Amniotic epithelial cell (primary cell): ENCODE data around the gene CA10.

ENCODE experiments used
- DNase-seq: peaks from one replicate; pipeline ENCODE4 v3.0.0-alpha.2; 2010; ENCODE audit warnings: low read depth

The CA10 gene

DNA sequence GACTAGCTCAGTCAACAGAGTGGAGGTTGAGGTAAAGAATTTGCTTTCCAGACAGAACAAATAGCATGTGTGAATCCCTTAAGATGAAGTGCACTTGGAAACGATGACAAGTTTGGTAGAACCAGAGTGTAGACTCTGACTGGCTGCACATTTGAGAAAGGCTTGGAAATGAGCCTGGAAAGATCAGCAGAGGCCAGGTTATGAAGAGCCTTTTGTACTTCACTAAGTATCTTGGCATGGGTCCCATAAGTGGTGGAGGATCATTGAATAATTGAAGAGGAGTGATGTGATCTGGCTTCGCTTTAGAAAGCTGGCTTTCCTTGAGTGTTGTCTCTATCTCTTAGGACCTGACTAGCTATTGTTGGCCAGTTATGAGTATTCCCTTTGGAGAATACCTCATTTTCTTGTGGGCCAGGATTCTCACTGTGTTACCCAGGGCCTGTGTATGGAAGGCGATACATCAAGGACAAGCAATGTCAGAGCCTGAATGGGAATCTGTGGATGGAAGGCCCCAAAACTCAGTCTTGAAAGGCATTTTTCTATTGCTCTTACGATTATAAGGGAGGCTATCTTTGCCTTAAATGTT lies 568.4 kb downstream of the CA10 start:
- no peak for DNase-seq

DNA sequence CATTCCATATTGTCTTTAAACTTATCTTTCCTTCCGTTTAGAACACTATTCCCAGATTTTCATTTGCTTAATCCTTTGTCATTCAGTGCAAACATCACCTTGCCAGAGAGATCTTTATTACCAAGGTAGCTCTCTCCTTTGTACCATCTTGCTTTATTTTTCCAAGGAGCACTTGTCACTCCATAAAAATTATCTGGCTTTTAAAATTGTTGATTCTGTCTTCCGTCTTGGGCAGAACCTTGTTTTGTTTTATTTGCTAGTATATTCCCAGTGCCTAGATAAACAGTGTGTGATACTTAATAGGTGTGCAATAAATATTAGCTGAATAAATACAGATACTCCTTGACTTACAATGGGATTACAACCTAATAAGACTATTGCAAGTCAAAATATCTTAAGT lies 570.5 kb downstream of the CA10 start:
- no peak for DNase-seq

DNA sequence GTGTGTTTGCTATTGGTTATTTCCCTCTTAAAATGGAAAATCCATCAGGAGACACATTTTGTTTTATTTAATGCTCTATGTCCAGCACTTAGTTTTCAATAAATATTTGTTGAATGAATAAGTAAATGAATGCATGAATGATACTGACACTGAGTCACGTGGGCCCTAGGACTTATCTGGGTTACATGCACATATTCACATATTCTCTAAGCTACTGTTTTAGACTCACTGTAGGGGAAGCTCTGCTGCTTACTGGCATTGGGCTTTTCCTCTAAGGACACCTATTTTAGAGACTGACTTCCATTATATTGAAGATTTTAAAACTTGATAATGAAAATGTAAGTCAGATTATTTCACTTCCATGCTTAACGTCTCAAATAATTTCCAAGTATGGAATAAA lies 571.0 kb downstream of the CA10 start:
- DNase-seq: no peak

DNA sequence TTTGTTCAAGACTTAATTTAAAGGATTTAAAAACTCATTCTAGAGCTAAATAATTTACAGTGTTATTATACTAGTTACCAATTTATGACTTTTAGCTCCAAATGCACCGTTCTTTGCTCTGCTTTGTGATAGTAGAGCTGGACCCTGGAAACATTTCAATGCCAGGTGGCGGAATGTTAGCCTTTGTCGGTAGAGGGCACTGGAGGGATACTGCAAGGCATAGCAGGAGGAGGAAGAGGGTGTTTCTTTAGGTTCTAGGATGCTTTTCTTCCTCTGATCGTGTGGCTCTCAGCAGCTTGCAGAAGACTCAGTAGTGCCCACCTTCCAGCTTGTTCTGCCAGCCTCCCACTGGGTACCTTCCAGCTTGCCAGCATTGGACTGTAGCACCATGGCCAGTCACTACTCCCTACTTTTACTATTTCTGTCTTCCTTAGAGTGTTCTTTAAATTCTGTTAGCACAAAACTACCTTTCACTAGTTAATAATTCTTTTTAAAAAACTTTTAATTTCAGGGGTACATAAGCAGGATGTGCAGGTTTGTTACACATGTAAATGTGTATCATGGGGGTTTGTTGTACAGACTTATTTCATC lies 572.9 kb downstream of the CA10 start:
- DNase-seq: no peak

DNA sequence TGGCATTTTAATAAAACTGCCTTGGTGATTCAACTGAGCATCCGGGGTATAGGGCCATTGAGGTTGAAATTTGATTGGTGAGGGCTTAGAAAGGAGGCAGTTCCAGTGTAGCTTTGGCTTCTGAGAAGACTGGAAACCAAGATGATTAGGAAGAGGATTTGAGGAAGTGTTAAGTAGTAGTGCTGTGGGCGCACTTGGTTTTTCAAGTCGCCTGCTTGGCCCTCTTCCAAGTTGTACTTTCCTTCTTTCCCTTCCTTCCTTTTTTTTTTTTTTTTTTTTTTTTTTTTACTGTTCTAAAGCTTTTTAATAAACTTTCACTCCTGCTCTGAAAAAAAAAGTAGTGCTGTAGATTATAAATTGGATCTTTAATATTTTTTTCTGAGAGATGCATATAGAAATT lies 577.6 kb downstream of the CA10 start:
- no peak for DNase-seq
